ENCODE results near the gene RAB40AL. TPM values are rescaled to one million over a fixed set of nuclear protein-coding genes. Genes with fewer than 3 reads are reported as not detected.

Gene RAB40AL
- polyA plus RNA-seq, 1 donor (not counting 4 experiments of a cell fraction or from before 2014, with no cell fraction given), result not detected

GRCh38 chrX:102958794-102959193, 21.7 kb downstream of the RAB40AL start:
- no peak for FAIRE-seq
- H3K4me1 ChIP-seq (ENCODE audit: control insufficient read depth, extremely low read depth, insufficient read depth, low read length), result peaks cover 7% of the 10 kb centered on the region
- H3K27ac ChIP-seq (ENCODE audit: control insufficient read depth, insufficient read depth, low read length), result no peak overlapping the region
- no peaks in the 10 kb centered on the region for H3K27me3 ChIP-seq (ENCODE audit: control insufficient read depth, extremely low read depth, insufficient read depth, low read length)
- no peak for TF ChIP-seq EZH2 (IDR thresholded peaks at IDR 0.05; ENCODE audit: low read length)
- TF ChIP-seq CTCF (optimal IDR thresholded peaks at IDR 0.05 in 1 of 3, IDR thresholded peaks at IDR 0.05 in 1 of 3, conservative IDR thresholded peaks at IDR 0.05 in 1 of 3; ENCODE audit: extremely low read depth in 1 of 3, insufficient read depth in 2 of 3, low read length in 3 of 3), result peak in 1 of 3 experiments; percentile 22
- no peaks in the 10 kb centered on the region for H4K20me1 ChIP-seq (ENCODE audit: control insufficient read depth, extremely low read depth, insufficient read depth, low read length)
- H3K4me3 ChIP-seq (ENCODE audit: control insufficient read depth in 2 of 3, extremely low read depth in 1 of 3, insufficient read depth in 2 of 3, low read depth in 1 of 3, low read length in 3 of 3), result no peak overlapping the region
- H2AFZ ChIP-seq (ENCODE audit: control insufficient read depth, low read length), result no peak overlapping the region
- H3K9ac ChIP-seq (ENCODE audit: control insufficient read depth, extremely low read depth, insufficient read depth, low read length), result no peak overlapping the region
- dilution Hi-C loops (cut with MboI; ENCODE audit: extremely low pct_ligation_motif_present, low sequenced_read_pairs), result no loop called here
- H3K9me1 ChIP-seq (ENCODE audit: control insufficient read depth, extremely low read depth, insufficient read depth, low read length), result no peaks in the 10 kb centered on the region
- H3K4me2 ChIP-seq (ENCODE audit: control insufficient read depth, extremely low read depth, insufficient read depth, low read depth, low read length), result no peak overlapping the region
- DNase-seq (ENCODE audit: low read depth, low spot score), result no peak
- no peaks in the 10 kb centered on the region for H3K9me3 ChIP-seq (ENCODE audit: control insufficient read depth, low read depth, low read length)
- no peaks in the 10 kb centered on the region for H3K79me2 ChIP-seq (ENCODE audit: control insufficient read depth, insufficient read depth, low read length)
- no peaks in the 10 kb centered on the region for H3K36me3 ChIP-seq (ENCODE audit: control insufficient read depth in 2 of 2, extremely low read depth in 1 of 2, insufficient read depth in 2 of 2, low read length in 2 of 2)

- Histone ChIP-seq H3K9ac (ENCODE audit: control insufficient read depth, extremely low read depth, insufficient read depth, low read length) (no peak overlapping the region), H3K27ac (ENCODE audit: control insufficient read depth, insufficient read depth, low read length) (no peak overlapping the region), H3K9me3 (ENCODE audit: control insufficient read depth, low read depth, low read length) (no peaks in the 10 kb centered on the region), H3K9me1 (ENCODE audit: control insufficient read depth, extremely low read depth, insufficient read depth, low read length) (no peaks in the 10 kb centered on the region), H3K4me2 (ENCODE audit: control insufficient read depth, extremely low read depth, insufficient read depth, low read depth, low read length) (no peak overlapping the region), H3K4me1 (ENCODE audit: control insufficient read depth, extremely low read depth, insufficient read depth, low read length) (peaks cover 7% of the 10 kb centered on the region), H2AFZ (ENCODE audit: control insufficient read depth, low read length) (no peak overlapping the region), H4K20me1 (ENCODE audit: control insufficient read depth, extremely low read depth, insufficient read depth, low read length) (no peaks in the 10 kb centered on the region), H3K27me3 (ENCODE audit: control insufficient read depth, extremely low read depth, insufficient read depth, low read length) (no peaks in the 10 kb centered on the region), H3K36me3 (ENCODE audit: control insufficient read depth in 2 of 2, extremely low read depth in 1 of 2, insufficient read depth in 2 of 2, low read length in 2 of 2) (no peaks in the 10 kb centered on the region), H3K4me3 (ENCODE audit: control insufficient read depth in 2 of 3, extremely low read depth in 1 of 3, insufficient read depth in 2 of 3, low read depth in 1 of 3, low read length in 3 of 3) (no peak overlapping the region), H3K79me2 (ENCODE audit: control insufficient read depth, insufficient read depth, low read length) (no peaks in the 10 kb centered on the region)
- FAIRE-seq (no peak), DNase-seq (ENCODE audit: low read depth, low spot score) (no peak)
- dilution Hi-C loops (cut with MboI; ENCODE audit: extremely low pct_ligation_motif_present, low sequenced_read_pairs), result no loop called here
- TF ChIP-seq EZH2 (IDR thresholded peaks at IDR 0.05; ENCODE audit: low read length) (no peak), CTCF (optimal IDR thresholded peaks at IDR 0.05 in 1 of 3, IDR thresholded peaks at IDR 0.05 in 1 of 3, conservative IDR thresholded peaks at IDR 0.05 in 1 of 3; ENCODE audit: extremely low read depth in 1 of 3, insufficient read depth in 2 of 3, low read length in 3 of 3) (no peak)
Measured at GRCh38 chrX:102959471-102959870, 22.4 kb downstream of the RAB40AL start.

Data from keratinocyte (primary cell).